Stimulated activated CD8-positive, alpha-beta memory T cell treated with anti-CD3 and anti-CD28 coated beads, Interleukin-4, amount 100 ng/mL, for 4 hours (primary cell): ENCODE data around the gene TMEM184B.

Experiments used
- DNase-seq, 2 donors: peaks; one replicate each; pipeline ENCODE4 v3.0.0-alpha.2; 2020; ENCODE audit warnings: low read depth in 2 of 2, low spot score in 1 of 2

TMEM184B gene

DNA sequence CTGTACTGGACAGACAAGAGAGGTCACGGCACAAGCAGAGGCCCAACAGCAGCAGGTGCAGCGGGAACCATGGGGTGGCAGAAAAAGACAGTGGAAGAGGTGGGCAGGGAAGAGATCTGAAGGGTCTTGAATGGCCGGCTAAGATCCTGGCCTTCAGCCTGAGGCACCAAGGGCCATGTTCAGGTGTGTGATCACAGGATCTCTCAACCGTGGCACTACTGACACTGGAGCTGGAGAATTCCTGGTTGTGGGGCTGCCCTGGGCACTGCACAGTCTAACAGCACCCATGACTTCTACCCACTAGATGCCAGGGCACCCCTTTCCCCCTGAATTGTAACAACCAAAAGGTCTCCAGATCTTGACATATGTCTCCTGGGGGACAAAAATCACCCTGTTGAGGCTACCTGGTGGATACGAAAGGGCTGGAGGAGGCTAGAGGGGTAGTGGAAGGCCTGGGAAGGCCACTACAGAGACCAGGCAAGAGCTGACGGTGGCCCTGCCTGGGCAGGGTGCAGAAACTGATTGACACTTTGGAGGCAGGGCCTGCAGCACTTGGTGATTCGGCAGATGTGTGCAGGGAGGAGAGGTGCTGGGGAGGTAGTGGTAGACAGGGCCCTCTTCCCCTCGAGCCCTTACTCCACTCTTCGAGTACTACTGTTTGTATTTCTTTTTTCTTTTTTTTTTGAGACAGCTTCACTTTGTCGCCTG lies 36.1 kb upstream of the TMEM184B start:
- no peak for DNase-seq

DNA sequence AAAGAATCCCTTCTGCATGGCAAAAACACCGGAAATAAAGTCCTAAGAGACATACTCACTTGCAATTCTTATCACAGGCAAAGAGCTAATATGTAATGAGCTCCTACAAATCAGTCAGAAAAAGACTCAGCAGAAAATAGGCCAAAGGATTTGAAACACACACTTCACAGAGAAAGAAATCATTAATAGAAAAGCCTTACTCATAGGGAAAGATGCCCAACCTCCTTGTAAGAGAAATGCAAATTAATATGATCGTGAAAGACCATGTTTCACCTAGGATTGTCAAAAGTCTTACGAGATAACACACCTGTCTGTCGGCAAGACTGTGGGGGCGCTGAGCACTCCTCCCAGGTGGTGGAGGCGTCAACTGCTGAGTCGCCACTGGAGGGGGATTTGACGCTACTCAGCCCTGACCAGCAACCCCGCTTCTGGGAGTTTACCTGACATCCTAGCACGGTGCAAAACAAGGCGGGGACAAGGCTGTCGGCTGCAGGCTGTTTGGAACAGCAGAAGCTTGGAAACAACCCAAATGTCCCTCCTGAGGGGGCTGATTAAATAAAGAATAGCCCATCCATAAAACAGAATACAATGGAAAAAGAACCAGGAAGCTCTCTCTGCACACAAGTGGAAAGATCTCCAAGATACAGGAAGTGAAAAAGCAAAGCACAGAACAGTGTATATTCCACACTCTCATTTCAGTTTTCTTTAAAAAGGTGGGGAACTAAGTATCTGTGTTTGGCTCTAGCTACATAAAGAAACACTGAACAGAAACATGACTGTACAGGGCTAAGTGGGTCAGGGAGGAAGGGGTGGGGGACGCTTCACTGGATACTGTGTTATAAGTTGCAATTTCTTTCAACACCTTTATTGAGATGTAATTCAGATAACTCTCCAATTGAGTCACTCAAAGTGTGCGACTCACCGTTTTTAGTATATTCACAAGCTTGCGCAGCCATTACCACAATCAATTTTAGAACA lies 33.0 kb upstream of the TMEM184B start:
- no peak for DNase-seq

- no peak for DNase-seq
Observed at GRCh38 chr22:38304526-38304925, 31.7 kb upstream of the TMEM184B start.

- DNase-seq, result no peak
Observed at GRCh38 chr22:38303974-38304373, 31.2 kb upstream of the TMEM184B start.

DNA sequence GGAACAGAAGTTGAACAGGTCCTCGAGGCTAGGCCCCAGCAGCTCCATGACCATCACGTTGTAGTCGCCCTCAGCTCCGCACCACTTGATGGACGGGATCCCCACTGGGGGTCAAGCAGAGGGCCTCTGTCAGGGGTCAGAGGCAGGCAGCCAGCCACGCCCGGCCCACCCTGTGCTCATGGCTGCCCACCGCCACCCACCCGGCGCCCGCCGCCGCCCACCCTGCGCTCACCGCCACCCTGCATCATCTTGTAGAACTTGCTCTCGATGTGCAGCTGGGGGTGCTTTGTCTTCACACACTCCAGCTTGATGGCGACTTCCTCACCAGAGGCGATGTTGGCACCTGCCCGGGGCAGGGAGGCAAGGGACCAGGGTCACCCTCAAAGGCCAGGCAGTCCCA lies 30.1 kb upstream of the TMEM184B start:
- DNase-seq, result no peak

DNA sequence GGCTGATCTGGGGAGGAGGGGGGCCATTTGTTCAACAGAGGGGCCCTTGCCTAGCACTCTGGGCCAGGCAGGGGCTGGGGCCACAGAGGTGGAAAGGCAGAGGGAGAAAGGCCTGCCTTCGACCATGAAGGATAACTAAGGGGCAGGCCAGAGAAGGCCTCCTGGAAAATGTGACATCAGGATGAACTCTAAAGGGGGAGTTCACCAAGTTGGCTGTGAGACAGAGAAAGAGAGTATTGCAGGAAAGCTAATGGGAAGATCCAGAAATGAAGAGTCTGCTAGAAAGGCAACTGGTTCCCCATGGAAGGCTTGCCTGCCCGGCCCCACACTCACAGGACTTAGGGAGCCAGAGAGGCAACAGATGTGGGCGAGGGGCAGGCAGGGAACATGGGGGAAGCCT lies 28.1 kb upstream of the TMEM184B start:
- DNase-seq, result no peak

- DNase-seq, result no peak
Observed at GRCh38 chr22:38300197-38300945, 27.6 kb upstream of the TMEM184B start.

DNA sequence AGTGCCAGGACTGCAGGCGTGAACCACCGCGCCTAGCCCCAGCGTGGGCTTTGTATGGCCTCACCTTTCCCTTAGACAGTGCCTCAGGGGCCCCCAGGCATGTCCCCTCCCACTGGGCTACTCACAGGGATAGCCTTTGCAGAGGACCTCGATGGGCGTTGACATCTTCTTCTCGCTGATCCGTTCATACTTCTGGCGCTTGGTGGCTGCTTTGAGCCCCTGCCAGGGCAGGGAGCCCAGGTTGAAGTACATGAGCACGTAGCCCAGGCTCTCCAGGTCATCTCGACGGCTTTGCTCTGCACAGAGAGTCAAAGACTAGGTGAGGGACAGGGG lies 26.9 kb upstream of the TMEM184B start:
- no peak for DNase-seq

DNA sequence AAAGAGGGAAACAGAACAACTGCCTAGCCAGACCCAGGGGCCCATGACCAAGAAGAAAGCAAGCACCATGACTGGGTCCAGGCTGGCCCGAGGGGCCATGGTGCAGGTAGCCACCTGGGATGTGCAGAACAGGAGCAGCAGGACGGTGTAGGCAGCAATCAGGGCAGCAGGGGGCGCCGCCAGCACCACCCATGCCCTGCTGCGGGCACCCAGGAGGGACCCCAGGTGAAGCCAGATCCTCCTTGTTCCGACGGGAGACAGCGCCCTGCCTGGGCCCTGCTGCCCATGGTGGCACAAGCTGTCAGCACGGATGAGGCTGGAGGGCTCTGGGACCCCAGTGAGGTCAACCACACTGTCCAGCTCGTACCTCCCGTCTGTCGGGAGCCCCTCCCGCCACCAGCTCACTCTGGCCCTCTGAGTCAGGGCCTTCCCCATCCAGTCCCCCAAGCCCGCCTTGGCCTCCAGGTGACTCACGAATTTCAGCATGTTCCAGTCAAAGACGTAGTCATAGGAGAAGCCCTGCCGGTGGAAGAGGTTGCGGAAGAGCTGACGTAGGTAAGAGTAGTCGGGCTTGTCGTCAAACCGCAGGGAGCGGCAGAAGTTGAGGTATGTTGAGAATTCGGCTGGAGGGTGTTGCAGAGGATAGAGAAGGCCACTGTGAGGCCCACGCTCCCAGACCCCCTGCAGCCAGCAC lies 25.6 kb upstream of the TMEM184B start:
- no peak for DNase-seq

GRCh38 chr22:38296372-38296771 lies 23.6 kb upstream of the TMEM184B start:
- no peak for DNase-seq

DNA sequence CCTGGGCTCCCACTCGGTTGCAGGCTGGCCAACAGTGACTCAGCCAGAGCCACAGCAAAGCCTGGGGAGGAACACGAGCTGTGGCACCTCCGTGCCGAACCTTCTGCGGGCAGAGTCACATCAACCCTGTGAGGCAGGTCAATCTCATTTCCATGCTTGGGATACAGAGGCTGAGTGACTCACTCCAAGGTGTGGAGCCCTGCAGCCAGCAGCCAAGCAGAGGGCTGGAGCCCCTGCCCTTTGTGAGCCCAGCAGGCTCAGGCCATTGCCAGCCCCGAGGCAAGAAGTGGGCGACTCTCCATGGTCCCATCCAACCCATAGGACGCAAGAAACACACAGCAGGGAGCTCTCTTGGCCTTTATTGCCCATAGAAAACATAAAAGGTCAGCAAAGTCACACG lies 23.1 kb upstream of the TMEM184B start:
- DNase-seq, result no peak

- no peak for DNase-seq
Observed at GRCh38 chr22:38295339-38295738, 22.5 kb upstream of the TMEM184B start.

- no peak for DNase-seq
Observed at GRCh38 chr22:38294193-38294592, 21.4 kb upstream of the TMEM184B start.

GRCh38 chr22:38292694-38293093 lies 19.9 kb upstream of the TMEM184B start:
- DNase-seq, result no peak

- DNase-seq, result no peak
Observed at GRCh38 chr22:38291201-38291777, 18.5 kb upstream of the TMEM184B start.

DNA sequence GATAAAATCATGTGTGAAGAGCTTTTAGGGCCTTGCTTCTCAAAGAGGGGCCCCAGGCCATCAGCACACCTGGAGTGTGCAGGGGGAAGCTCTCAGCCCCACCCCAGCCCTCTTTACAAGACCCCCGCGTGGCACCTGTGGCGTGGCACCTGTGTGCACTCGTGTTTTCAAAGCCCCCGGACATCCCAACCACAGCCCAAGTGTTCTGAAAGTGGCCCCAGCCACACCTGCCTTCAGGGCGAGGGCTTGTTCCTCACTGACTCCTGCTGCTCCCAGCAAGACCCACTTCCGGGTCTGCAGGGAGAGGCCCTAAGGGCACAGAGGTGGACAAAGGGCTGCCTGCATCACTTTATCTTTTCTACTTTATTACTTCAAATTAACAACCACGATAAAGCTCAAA lies 17.5 kb upstream of the TMEM184B start:
- no peak for DNase-seq

DNA sequence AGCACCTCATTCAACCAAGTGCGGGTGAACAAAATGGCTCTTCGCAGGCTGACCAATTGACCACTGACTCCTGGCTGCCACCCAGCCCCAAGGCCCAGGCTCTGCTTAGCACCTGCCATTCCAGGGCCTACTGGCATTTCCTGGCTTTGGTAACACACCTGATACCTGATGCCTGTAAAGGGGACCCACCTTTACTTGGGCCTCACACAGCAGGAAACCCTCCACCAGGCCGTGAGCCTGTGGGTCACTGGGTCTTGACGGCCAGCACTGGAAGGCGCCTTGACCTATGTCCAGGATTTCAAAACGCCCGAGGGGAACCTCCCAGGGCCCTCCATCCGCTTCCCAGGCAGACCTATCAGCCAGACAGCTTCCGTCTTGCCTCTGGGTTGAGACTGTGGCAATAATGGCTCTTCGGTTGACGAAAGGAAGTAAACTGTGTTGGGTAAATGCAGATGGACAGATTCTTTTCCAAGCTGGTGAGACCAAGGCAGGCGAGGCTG lies 16.8 kb upstream of the TMEM184B start:
- no peak for DNase-seq

- DNase-seq, result no peak
Observed at GRCh38 chr22:38286915-38287669, 14.3 kb upstream of the TMEM184B start.

- no peak for DNase-seq
Observed at GRCh38 chr22:38285018-38285417, 12.2 kb upstream of the TMEM184B start.

DNA sequence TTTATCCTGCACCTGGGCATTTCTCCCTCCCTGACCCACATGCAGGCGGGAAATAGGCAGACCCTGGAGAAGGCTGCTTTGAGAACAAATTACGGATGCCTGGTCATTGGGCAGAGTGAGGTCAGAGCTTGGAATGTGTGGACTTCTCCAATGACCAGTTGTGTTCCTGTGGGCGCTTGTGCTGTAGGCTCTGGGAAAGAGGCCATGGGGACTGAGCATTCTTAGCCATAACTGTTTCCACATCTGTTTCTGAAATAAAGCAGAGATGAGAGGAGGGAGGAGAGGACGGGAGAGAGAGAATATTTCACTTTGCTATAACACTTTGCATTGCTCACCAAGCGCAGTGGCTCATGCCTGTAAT lies 11.2 kb upstream of the TMEM184B start:
- no peak for DNase-seq
